NCI-H1694 (cell line): Measurements from ENCODE around the gene RGPD6.
"Not testable (repeated sequence)": the region's sequence is repeated elsewhere in the genome, so short reads cannot be mapped to it uniquely, and the experiment has no call there.

ENCODE experiments used
- DNase-seq: peaks from one replicate; lab custom pipeline; 2025; lab: John Stamatoyannopoulos, UW

RGPD6 gene

GRCh38 chr2:110576763-110577416 is at the start of gene RGPD6:
RGPD6 (minus strand) TSS chr2:110577222; CDS start chr2:110577024, 198 bp downstream.
- DNase-seq = not testable (repeated sequence)

DNA sequence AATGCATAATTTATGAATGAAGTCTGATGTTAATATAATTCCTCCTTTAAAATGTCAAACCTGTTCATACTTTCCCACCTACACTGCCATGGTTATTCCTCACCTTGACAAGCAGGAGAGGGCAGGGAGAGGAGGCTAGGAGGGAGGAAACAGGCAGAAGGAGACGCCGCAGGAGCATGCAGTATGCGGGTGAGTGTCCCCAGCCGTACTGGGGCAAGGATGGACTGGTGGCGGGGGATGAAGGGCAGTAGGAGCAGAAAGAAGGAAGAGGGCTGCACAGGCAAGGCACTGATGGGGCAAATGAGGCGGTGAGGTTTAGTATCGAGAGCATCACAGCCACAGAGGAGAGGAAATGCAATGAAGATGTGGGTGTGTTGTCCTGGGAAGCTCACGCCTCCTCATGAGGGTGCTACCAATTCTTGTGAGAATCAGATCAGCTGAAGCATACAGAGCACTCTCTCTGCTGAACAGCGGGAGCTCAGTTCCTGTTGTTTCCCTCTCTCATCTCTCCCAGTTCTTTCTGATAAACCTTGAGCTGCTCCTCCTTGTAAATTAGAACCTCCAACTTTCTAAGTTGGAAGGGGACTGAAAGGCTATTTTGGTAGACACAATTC is 42.4 kb upstream of the RGPD6 start:
- DNase-seq = not testable (repeated sequence)

- DNase-seq = not testable (repeated sequence)
Measured at GRCh38 chr2:110613927-110614326, 36.9 kb upstream of the RGPD6 start.

DNA sequence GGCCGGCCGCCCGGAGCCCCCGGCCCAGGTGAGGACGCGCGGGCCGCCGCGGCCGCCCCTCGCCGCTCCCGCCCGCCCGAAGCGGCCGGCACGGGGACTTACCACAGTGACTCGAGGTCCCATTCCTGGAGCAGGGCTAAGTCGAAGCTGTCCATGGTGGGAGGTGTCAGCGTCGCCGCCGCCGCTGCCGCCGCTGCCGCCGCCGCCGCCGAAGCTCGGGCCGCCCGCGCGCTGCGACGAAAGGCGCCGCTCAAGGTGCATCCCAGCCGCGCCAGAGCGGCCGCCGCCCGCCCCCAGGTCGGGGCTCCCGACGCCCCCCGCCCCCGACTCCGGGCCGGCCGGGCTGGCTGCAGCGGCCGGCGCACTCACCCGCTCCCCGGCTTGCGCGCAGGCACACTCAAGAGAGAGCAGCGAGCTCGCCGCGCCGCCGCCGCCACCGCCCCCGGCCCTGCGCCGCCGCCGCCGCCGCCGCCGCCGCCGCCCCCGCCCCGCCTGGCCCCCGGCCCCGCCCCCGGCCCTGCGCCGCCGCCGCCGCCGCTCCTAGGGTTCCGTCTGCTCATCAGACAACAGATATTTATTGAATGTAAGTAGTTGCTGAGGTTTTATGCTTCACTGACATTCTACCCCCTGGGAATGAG is 33.7 kb upstream of the RGPD6 start:
- DNase-seq = not testable (repeated sequence)

GRCh38 chr2:110609843-110610612 is 33.0 kb upstream of the RGPD6 start:
- DNase-seq = not testable (repeated sequence)

DNA sequence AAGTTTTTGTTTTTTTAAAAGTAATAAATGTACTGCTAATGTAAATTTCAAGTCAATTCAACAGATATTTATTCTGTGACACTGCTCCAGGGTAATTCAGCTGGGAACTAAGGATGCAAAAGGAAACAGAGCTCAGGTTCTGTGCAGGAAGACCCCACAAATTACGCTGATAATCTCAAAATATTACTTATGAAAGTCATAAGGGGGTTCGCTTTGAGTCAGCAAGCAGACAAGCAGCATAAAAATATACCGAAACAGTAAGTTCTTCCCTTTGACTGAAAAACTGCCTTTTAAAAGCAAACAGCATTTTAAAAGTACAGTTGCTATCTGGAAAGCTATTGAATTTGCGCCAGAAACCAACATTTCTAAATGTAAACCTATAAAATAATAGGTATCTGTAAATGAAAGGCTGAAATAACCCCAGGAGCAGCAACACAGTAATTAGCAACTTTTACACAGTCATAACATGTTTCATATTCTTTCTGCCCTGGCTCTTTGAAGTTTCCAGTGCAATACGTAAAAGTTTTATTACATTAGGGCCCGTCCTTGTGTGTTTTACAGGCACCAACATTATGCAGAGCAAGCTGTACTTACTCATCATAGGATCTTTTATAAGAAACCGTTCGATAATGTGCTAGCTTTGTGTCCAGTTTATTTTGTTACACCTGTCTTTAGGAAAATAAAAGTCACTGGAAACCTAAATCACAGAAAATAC is 31.9 kb upstream of the RGPD6 start:
- not testable (repeated sequence) for DNase-seq

DNA sequence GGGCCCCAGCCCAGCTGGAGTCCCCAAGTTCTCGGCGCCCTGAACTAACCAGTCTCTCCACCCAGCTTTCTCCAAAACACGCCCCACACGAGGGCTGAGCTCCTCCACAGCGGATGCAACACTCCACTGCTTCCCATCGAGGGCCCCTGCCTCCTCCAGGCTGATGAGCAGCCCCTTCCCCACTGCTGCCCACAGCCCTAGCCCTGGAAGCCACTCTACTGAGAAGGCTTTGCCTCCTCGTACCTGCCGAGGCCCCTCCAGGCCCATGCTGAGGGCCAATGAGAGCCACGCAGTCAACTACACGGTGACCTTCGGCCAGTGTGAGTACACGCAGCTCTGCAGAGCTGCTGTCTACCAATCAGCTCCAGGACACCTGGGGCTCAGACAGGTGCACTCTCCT is 28.0 kb upstream of the RGPD6 start:
- DNase-seq = not testable (repeated sequence)

- DNase-seq = not testable (repeated sequence)
Measured at GRCh38 chr2:110603917-110604591, 27.0 kb upstream of the RGPD6 start.

DNA sequence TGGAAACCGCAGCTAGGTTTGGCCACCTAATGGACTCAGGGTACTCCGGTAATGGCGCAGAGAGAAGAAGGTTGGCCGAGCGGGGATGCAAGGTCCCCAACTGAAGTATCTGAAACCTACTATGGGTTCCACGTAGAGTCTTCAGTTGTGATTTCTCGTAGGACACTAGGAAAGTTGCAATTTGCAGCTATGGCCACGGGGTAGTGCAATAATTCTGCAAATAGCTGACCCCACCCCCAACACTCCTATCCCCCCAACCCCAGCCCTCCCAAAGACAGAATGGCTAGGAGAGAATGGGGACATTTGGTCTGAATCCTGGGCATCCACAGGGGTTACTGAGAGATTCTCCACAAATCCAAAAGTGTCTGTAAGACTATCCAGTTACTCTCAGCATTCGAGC is 25.1 kb upstream of the RGPD6 start:
- DNase-seq = not testable (repeated sequence)

DNA sequence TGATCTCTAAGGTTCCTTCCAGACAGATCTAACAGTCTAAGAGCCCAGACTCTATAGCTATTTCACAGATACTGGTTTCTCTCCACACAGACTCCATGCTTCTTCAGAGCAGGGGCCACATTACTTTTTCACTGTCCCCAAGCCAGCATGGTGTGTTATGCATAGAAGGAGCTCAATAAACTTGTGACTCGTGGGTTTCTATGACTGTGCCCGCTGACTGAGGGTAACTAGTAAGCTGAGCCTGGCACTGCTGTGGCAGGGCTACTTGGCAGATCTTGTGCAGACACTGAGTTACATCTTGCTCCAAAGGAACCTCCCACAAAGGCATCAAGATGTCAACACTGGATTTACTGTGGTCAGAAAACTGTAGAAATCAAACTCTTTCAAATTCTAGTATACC is 15.0 kb upstream of the RGPD6 start:
- not testable (repeated sequence) for DNase-seq

DNA sequence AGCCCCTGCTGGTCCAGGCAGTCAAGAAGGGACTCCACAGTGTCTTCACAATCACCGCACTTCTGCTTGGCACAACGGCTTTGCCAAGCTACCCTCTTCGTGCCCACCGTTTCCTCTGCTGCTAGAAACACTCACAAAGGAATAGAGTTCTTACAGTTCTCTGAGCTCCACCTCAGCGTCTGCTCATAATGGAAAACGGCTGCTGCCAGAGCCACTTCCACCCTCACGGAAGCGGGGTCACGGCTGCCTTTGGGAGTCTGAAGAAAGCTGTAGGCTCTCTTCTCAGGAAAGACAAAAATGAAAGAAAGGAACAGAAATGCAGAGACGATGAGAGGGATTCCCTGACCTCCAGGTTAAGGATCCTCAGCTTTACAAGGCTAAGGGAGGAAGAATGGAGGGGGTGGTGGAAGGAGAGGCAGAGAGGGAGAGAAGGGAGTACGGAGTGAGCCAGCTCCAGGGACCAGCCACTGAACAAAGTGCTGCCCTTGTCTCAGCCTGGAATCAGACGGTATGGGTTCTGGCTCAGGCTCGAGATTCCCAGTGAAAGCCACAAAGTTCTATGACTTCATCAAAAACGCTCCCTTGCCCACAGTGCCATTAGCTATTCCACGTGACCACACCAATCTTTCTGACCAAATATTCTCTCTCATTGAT is 12.8 kb upstream of the RGPD6 start:
- not testable (repeated sequence) for DNase-seq

DNA sequence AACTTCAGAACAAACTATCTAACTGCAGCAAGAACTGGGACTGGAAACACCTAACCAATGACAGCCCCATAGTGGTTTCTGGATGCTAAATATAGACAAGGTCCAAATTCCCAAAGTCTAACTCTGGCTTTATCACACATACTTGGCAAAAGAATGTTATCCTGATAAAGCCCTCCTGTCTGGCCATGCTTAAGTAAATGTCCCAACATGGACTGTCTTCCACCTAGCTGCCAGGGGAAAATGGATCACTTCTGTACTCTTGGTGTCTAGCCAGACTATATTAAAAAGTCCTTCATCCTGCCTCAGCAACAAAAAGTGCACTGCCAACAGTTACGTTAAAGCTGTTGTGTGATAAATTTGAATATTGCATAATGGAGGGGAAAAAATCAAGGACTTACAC is 11.5 kb upstream of the RGPD6 start:
- DNase-seq = not testable (repeated sequence)

GRCh38 chr2:110579216-110579965 is 2.4 kb upstream of the RGPD6 start:
- DNase-seq = not testable (repeated sequence)

DNA sequence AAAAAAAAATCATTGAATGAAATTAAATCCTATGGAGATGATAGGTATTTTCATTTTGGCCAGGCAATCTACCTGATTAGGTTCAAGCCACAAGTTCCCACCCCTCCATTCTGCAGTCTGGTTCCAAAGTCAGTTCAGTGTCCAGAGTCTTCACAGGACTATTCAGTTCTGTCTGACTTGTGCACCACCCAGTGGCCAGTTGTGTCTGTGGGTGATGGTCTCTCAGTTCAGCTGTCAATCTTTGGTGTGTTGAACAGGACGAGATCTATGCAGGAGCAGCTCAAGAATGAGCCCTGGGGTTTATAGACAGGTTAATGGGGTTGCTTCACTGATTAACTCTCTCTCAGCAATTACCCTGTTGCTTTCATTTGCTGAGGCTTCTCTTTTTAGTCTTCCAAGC is 1.4 kb upstream of the RGPD6 start:
- DNase-seq = not testable (repeated sequence)

DNA sequence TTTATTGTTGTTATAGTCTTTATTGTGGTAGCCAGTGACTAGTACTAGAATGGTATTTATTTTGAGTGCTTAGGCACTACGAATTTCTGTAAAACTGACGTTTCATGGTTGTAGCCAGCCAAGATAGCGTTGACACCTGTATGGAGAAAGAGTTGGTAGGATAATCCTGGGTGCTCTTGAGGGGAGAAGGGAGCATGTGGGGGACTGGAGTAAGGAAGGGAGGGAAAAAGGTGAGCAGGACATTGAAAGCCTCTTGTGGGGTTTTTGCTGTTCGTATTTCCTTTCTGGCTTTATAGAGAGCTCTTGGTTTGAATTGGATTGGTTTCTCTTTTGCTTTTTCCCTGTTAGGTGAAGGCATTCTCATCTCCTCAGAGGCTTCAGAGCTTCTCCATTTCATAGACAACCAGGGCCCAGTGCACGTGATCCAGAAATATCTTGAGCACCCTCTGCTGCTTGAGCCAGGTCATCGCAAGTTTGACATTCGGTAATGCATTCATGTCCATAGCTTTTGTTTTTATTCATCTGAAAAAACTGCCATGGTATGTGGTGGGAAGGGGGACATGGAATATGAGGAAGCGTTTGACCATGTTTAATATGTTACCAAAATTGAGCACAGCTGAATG is 77.2 kb downstream of the RGPD6 start:
- DNase-seq = not testable (repeated sequence)

GRCh38 chr2:110496027-110496426 is 81.0 kb downstream of the RGPD6 start:
- DNase-seq = not testable (repeated sequence)

DNA sequence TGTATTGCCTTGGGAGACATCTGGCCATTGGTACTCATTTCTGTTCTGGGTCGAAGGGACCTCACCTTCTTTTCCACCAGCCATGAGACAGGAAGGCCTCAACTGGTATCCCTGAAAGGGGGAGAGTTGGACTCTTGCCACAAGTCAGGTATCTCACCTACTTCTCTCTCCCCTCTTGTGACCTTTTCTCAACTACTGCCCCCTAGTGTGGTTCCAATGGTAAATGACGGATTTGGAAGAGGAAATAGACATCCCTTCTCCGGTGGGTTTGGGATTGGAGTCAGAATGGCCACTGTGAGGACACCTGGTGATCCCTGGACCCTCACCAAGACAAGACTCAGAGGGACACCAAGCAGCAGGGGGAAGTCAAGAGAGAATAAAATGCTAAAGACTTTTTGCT is 82.5 kb downstream of the RGPD6 start:
- DNase-seq = not testable (repeated sequence)

DNA sequence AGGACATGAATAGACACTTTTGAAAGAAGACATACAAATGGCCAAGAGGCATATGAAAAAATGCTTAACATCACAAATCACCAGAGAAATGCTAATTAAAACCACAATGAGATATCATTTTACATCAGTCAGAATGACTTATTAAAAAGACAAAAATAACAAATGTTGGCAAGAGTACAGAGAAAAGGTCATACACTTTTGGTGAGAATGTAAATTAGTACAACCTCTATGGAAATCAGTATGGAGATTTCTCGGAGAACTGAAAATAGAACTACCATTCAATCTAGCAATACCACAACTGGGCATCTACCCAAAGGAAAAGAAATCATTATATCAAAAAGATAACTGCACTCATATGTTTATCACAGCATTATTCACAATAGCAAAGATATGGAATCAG is 88.0 kb downstream of the RGPD6 start:
- DNase-seq = not testable (repeated sequence)

- DNase-seq = not testable (repeated sequence)
Measured at GRCh38 chr2:110482697-110483096, 94.3 kb downstream of the RGPD6 start.
